ENCODE results near the gene ZNF18.
"Not testable (repeated sequence)": the region's sequence is repeated elsewhere in the genome, so short reads cannot be mapped to it uniquely, and the experiment has no call there.

The ZNF18 gene

GRCh38 chr17:11954936-11955335, 42.3 kb downstream of the ZNF18 start:
- no peaks in the 10 kb centered on the region for H3K4me1 Mint-ChIP-seq (ENCODE audit: low read depth)
- DNase-seq (ENCODE audit: low spot score): no peak
- H3K27ac Mint-ChIP-seq: no peak overlapping the region
- H3K9me3 Mint-ChIP-seq: peaks cover 14% of the 10 kb centered on the region
- no peaks in the 10 kb centered on the region for H3K36me3 Mint-ChIP-seq (ENCODE audit: low read depth)
- H3K4me3 Mint-ChIP-seq: no peak overlapping the region
- no peaks in the 10 kb centered on the region for H3K27me3 Mint-ChIP-seq (ENCODE audit: low read depth)

GRCh38 chr17:11953924-11954323, 43.4 kb downstream of the ZNF18 start:
- no peak for DNase-seq (ENCODE audit: low spot score)
- H3K9me3 Mint-ChIP-seq: peaks cover 14% of the 10 kb centered on the region
- no peak overlapping the region for H3K27ac Mint-ChIP-seq
- no peaks in the 10 kb centered on the region for H3K36me3 Mint-ChIP-seq (ENCODE audit: low read depth)
- no peak overlapping the region for H3K4me3 Mint-ChIP-seq
- no peaks in the 10 kb centered on the region for H3K4me1 Mint-ChIP-seq (ENCODE audit: low read depth)
- H3K27me3 Mint-ChIP-seq (ENCODE audit: low read depth): no peaks in the 10 kb centered on the region

- Mint-ChIP-seq H3K27ac (no peak overlapping the region), H3K9me3 (peaks cover 14% of the 10 kb centered on the region), H3K4me3 (no peak overlapping the region), H3K36me3 (ENCODE audit: low read depth) (no peaks in the 10 kb centered on the region), H3K27me3 (ENCODE audit: low read depth) (no peaks in the 10 kb centered on the region), H3K4me1 (ENCODE audit: low read depth) (no peaks in the 10 kb centered on the region)
- DNase-seq (ENCODE audit: low spot score): no peak
Observed at GRCh38 chr17:11952610-11953009, 44.7 kb downstream of the ZNF18 start.

- Mint-ChIP-seq H3K27me3 (ENCODE audit: low read depth) (no peaks in the 10 kb centered on the region), H3K4me3 (no peak overlapping the region), H3K4me1 (ENCODE audit: low read depth) (no peaks in the 10 kb centered on the region), H3K36me3 (ENCODE audit: low read depth) (no peaks in the 10 kb centered on the region), H3K9me3 (peaks cover 14% of the 10 kb centered on the region), H3K27ac (no peak overlapping the region)
- no peak for DNase-seq (ENCODE audit: low spot score)
Observed at GRCh38 chr17:11950771-11951519, 46.3 kb downstream of the ZNF18 start.

- not testable (repeated sequence) for H3K4me3 Mint-ChIP-seq; H3K27ac Mint-ChIP-seq; H3K4me1 Mint-ChIP-seq (ENCODE audit: low read depth); DNase-seq (ENCODE audit: low spot score); H3K36me3 Mint-ChIP-seq (ENCODE audit: low read depth); H3K27me3 Mint-ChIP-seq (ENCODE audit: low read depth)
- peaks cover 14% of the 10 kb centered on the region for H3K9me3 Mint-ChIP-seq
Observed at GRCh38 chr17:11949571-11949970, 47.7 kb downstream of the ZNF18 start.

- DNase-seq (ENCODE audit: low spot score): no peak
- peaks cover 7% of the 10 kb centered on the region for H3K9me3 Mint-ChIP-seq
- H3K27ac Mint-ChIP-seq: no peak overlapping the region
- no peaks in the 10 kb centered on the region for H3K27me3 Mint-ChIP-seq (ENCODE audit: low read depth)
- H3K4me3 Mint-ChIP-seq: no peak overlapping the region
- no peaks in the 10 kb centered on the region for H3K4me1 Mint-ChIP-seq (ENCODE audit: low read depth)
- H3K36me3 Mint-ChIP-seq (ENCODE audit: low read depth): no peaks in the 10 kb centered on the region
Observed at GRCh38 chr17:11948789-11949188, 48.5 kb downstream of the ZNF18 start.

- Mint-ChIP-seq H3K27me3 (ENCODE audit: low read depth) (no peaks in the 10 kb centered on the region), H3K4me1 (ENCODE audit: low read depth) (no peaks in the 10 kb centered on the region), H3K9me3 (no peaks in the 10 kb centered on the region), H3K4me3 (no peak overlapping the region), H3K36me3 (ENCODE audit: low read depth) (no peaks in the 10 kb centered on the region), H3K27ac (no peak overlapping the region)
- no peak for DNase-seq (ENCODE audit: low spot score)
Observed at GRCh38 chr17:11944587-11944986, 52.7 kb downstream of the ZNF18 start.

GRCh38 chr17:11943759-11944347, 53.4 kb downstream of the ZNF18 start:
- Mint-ChIP-seq H3K27me3 (ENCODE audit: low read depth) (no peaks in the 10 kb centered on the region), H3K27ac (no peak overlapping the region), H3K4me3 (no peak overlapping the region), H3K36me3 (ENCODE audit: low read depth) (no peaks in the 10 kb centered on the region), H3K9me3 (no peaks in the 10 kb centered on the region), H3K4me1 (ENCODE audit: low read depth) (no peaks in the 10 kb centered on the region)
- no peak for DNase-seq (ENCODE audit: low spot score)

GRCh38 chr17:11943086-11943485, 54.2 kb downstream of the ZNF18 start:
- not testable (repeated sequence) for H3K9me3 Mint-ChIP-seq; H3K36me3 Mint-ChIP-seq (ENCODE audit: low read depth); H3K4me3 Mint-ChIP-seq; DNase-seq (ENCODE audit: low spot score); H3K4me1 Mint-ChIP-seq (ENCODE audit: low read depth); H3K27ac Mint-ChIP-seq; H3K27me3 Mint-ChIP-seq (ENCODE audit: low read depth)

GRCh38 chr17:11940904-11941303, 56.4 kb downstream of the ZNF18 start:
- Mint-ChIP-seq H3K4me3 (no peak overlapping the region), H3K4me1 (ENCODE audit: low read depth) (no peaks in the 10 kb centered on the region), H3K36me3 (ENCODE audit: low read depth) (no peaks in the 10 kb centered on the region), H3K9me3 (no peaks in the 10 kb centered on the region), H3K27me3 (ENCODE audit: low read depth) (no peaks in the 10 kb centered on the region), H3K27ac (no peak overlapping the region)
- DNase-seq (ENCODE audit: low spot score): no peak

GRCh38 chr17:11935734-11936406, 61.4 kb downstream of the ZNF18 start:
- Mint-ChIP-seq H3K9me3 (no peaks in the 10 kb centered on the region), H3K36me3 (ENCODE audit: low read depth) (no peaks in the 10 kb centered on the region), H3K4me3 (no peak overlapping the region), H3K27me3 (ENCODE audit: low read depth) (no peaks in the 10 kb centered on the region), H3K27ac (no peak overlapping the region), H3K4me1 (ENCODE audit: low read depth) (no peaks in the 10 kb centered on the region)
- peak; percentile 4 for DNase-seq (ENCODE audit: low spot score)

GRCh38 chr17:11932337-11932898, 64.9 kb downstream of the ZNF18 start:
- Mint-ChIP-seq H3K4me3 (no peak overlapping the region), H3K27me3 (ENCODE audit: low read depth) (no peaks in the 10 kb centered on the region), H3K36me3 (ENCODE audit: low read depth) (no peaks in the 10 kb centered on the region), H3K9me3 (no peaks in the 10 kb centered on the region), H3K27ac (no peak overlapping the region), H3K4me1 (ENCODE audit: low read depth) (no peaks in the 10 kb centered on the region)
- DNase-seq (ENCODE audit: low spot score): no peak

GRCh38 chr17:11928436-11928835, 68.8 kb downstream of the ZNF18 start:
- Mint-ChIP-seq H3K9me3 (peaks cover 6% of the 10 kb centered on the region), H3K27ac (no peak overlapping the region), H3K27me3 (ENCODE audit: low read depth) (no peaks in the 10 kb centered on the region), H3K4me1 (ENCODE audit: low read depth) (no peaks in the 10 kb centered on the region), H3K36me3 (ENCODE audit: low read depth) (no peaks in the 10 kb centered on the region), H3K4me3 (no peak overlapping the region)
- no peak for DNase-seq (ENCODE audit: low spot score)

Data from T-helper 2 cell treated with Interferon-gamma antibody and Interleukin-4, amounts not matched to agents 5 μg/mL and 100 μg/mL, for 36 hours (primary cell).